ENCODE results near the gene TMEM134.

Gene TMEM134

GRCh38 chr11:67456068-67456705, 12.9 kb downstream of the TMEM134 start:
- Histone ChIP-seq H3K4me3 (ENCODE audit: low read depth, low read length) (no peak overlapping the region), H3K36me3 (no peaks in the 10 kb centered on the region), H3K27me3 (no peaks in the 10 kb centered on the region), H3K9me3 (no peaks in the 10 kb centered on the region), H3K4me1 (no peaks in the 10 kb centered on the region)
- no peak for TF ChIP-seq CTCF (IDR thresholded peaks at IDR 0.05; ENCODE audit: low read depth, low read length)
- no peak for DNase-seq

DNA sequence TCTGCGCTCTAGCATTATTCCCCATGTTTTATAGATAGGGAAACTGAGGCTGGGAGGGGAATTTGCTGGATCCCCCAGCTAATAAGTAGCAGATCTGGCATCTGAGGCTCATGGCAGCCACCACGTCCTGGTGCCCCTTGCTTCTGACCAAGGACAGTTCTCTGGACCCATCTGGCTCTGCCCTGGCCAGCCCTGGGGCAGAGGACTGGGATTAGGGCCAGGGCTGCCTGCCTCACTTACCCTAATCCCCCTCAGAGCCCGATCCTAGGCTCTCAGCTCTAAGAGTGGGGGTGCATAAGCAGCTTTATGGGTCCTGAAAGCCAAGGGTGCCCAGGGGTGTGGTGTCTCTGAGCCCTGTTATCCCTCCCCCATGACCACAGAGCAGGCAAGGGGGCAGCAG, 14.0 kb downstream of the TMEM134 start, which contains the start of gene CABP4:
Gene CABP4, plus strand, starts transcription at position 301 of the 400 bp plus-strand sequence. Its CDS starts 70 bp downstream, at position 371.
- H3K4me1 ChIP-seq = no peaks in the 10 kb centered on the region
- H3K9me3 ChIP-seq = no peaks in the 10 kb centered on the region
- no peaks in the 10 kb centered on the region for H3K36me3 ChIP-seq
- TF ChIP-seq CTCF (IDR thresholded peaks at IDR 0.05; ENCODE audit: low read depth, low read length) = no peak
- H3K27me3 ChIP-seq = no peaks in the 10 kb centered on the region
- no peak within 1 kb of the TSS for H3K4me3 ChIP-seq (ENCODE audit: low read depth, low read length)
- DNase-seq = no peak

DNA sequence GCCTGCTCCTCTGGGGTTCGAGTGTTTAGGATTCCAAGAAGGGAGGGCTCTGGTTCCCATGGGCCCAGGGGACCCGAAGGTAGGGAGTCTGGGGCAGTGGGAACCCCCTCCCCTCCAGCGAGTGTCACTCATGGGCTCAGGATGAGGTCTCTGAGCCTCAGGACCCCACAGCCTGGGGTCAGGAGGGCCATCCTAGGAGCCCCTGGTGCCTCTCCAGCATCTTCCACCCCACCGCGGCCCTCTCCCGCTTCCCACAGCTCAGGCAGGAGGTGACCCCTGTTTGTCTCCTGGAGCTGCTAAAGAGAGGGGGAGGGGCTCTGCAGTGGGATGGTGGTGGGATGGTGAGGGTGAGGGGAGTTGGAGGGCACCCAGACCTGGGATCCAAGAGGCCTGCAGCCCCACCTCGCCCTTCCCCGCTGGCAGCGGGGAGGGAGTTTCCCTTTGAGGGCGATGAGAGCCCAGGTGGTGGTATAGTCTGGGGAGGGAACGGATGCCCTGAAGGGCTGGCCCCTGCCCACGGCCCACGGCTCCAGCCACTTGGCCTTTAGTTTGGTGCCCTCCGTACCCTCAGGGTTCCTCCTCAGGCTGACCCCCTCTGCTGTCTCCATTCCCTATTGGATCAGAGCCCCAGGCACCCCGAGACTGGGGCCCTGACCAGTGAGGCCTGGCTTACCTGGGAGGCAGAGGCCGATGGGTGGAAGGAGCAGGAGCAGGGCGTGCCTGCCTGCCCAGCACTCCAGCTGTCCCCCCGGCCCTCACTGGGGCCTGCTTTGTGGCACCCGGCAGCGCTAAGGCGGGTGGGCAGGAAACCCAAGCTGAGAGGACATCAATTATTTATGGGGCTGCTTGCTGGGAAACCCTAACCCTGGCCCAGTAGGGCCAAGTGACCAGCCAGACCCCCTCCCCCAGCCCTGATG, 15.0 kb downstream of the TMEM134 start:
- no peaks in the 10 kb centered on the region for H3K36me3 ChIP-seq
- H3K4me1 ChIP-seq = no peaks in the 10 kb centered on the region
- no peak for DNase-seq
- H3K27me3 ChIP-seq = no peaks in the 10 kb centered on the region
- H3K9me3 ChIP-seq = no peaks in the 10 kb centered on the region
- H3K4me3 ChIP-seq (ENCODE audit: low read depth, low read length) = no peak overlapping the region
- no peak for TF ChIP-seq CTCF (IDR thresholded peaks at IDR 0.05; ENCODE audit: low read depth, low read length)

DNA sequence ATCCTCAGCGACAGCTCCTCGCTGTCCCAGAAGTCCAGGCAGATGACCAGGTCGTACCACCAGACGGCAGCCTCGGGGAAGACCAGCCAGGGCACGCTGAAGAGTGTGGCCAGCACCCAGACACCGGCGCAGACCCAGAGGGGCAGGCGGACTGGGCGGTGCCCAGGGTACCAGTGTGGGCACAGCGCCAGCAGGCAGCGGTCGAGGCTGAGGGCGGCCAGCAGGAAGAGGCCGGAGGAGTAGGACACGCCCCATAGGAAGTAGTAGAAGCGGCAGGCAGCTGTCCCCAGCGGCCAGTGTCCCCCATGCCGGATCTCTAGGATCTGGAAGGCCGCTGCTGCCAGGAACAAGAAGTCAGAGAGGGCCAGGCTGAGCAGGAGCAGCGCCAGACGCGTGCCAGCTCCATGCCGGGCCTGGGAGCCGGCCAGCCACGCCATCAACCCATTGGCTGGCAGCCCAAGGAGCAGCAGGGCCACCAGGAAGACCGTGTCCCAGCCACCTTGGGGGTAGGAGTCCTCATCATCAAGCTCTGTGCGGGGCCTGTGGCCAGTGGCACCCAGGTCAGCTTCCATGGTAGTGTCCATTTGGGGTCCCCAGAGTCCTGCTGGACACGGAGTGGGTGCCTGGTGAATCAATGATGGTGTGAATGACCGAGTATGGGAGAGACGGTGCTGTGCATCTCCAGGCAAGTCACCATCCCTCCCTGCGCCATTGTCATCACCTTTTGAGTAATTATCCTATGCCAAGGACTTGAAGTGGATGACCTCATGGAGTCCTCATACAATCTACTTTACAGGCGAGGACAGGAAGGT, 16.7 kb downstream of the TMEM134 start, which contains the start of gene GPR152:
Gene GPR152, minus strand, starts transcription at position 589 of the 812 bp plus-strand sequence. Its CDS starts 5 bp downstream, at position 584.
- no peaks in the 10 kb centered on the region for H3K27me3 ChIP-seq
- DNase-seq = no peak
- H3K4me3 ChIP-seq (ENCODE audit: low read depth, low read length) = no peak within 1 kb of the TSS
- H3K9me3 ChIP-seq = no peaks in the 10 kb centered on the region
- no peaks in the 10 kb centered on the region for H3K4me1 ChIP-seq
- TF ChIP-seq CTCF (IDR thresholded peaks at IDR 0.05; ENCODE audit: low read depth, low read length) = no peak
- H3K36me3 ChIP-seq = no peaks in the 10 kb centered on the region

- no peaks in the 10 kb centered on the region for H3K9me3 ChIP-seq
- no peaks in the 10 kb centered on the region for H3K27me3 ChIP-seq
- DNase-seq = no peak
- H3K4me3 ChIP-seq (ENCODE audit: low read depth, low read length) = no peak overlapping the region
- no peaks in the 10 kb centered on the region for H3K36me3 ChIP-seq
- no peaks in the 10 kb centered on the region for H3K4me1 ChIP-seq
- no peak for TF ChIP-seq CTCF (IDR thresholded peaks at IDR 0.05; ENCODE audit: low read depth, low read length)
Observed at GRCh38 chr11:67451658-67451976, 17.4 kb downstream of the TMEM134 start.

All from BE2C (cell line).